Measurements from ENCODE around the gene NEK4.

DNA sequence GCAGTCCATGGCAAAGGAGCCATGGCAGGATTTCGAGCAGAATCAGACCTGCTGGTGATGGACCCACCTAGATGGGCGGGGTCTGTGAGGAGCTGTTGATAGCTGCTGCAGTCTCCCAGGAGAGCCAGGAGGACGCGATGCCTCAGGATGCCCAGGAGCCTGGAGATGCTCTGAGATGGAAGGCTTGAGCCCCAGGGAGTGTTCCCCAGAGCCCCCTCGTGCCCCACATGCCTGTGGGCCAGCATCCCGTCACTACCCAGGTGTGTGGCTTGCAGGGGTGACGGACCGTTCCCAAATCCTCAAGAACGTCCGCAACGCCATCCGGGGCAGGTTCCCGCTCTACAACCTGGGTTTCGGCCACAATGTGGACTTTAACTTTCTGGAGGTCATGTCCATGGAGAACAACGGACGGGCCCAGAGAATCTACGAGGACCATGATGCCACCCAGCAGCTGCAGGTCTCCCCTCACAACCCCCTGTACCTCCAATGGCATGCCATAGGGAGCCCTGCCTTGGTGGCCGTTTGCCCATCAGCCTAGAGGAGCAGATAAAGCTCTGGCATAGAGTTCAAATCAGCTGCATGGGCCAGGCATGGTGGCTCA is 13.4 kb upstream of the NEK4 start:
- TF ChIP-seq, protein P1, sequence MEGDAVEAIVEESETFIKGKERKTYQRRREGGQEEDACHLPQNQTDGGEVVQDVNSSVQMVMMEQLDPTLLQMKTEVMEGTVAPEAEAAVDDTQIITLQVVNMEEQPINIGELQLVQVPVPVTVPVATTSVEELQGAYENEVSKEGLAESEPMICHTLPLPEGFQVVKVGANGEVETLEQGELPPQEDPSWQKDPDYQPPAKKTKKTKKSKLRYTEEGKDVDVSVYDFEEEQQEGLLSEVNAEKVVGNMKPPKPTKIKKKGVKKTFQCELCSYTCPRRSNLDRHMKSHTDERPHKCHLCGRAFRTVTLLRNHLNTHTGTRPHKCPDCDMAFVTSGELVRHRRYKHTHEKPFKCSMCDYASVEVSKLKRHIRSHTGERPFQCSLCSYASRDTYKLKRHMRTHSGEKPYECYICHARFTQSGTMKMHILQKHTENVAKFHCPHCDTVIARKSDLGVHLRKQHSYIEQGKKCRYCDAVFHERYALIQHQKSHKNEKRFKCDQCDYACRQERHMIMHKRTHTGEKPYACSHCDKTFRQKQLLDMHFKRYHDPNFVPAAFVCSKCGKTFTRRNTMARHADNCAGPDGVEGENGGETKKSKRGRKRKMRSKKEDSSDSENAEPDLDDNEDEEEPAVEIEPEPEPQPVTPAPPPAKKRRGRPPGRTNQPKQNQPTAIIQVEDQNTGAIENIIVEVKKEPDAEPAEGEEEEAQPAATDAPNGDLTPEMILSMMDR (IDR thresholded peaks at IDR 0.05 in 8 of 11, conservative IDR thresholded peaks at IDR 0.05 in 3 of 11) = no peak
- TF ChIP-seq POLR2AphosphoS5 (IDR thresholded peaks at IDR 0.05) (no peak), POLR2A (IDR thresholded peaks at IDR 0.05) (no peak)
